Left lung (tissue), 10 donors: Measurements from ENCODE around the gene C3orf33. TPM values are rescaled to one million over a fixed set of nuclear protein-coding genes. Genes with fewer than 3 reads are reported as not detected.

Experiments used
- ATAC-seq: fragments of 200-7000 bp; cut with Tn5 transposase; one replicate; pipeline ENCODE4 v1.9.1; 2020; ENCODE audit warnings: moderate library complexity
- DNase-seq, 4 donors: peaks; one replicate each; pipeline ENCODE4 v3.0.0-alpha.2; 2013 to 2020
- H3K27ac ChIP-seq, 2 donors: fragments of 200-600 bp; sonication (generic) in 1 of 2; one replicate each; pipeline versions ENCODE4 v1.5.0 to v1.8.0; 2020 to 2021
- H3K27me3 ChIP-seq, 2 donors: fragments of 200-600 bp; sonication (generic) in 1 of 2; one replicate each; pipeline versions ENCODE4 v1.5.0 to v1.8.0; 2020 to 2021
- H3K36me3 ChIP-seq, 2 donors: fragments of 200-600 bp; sonication (generic) in 1 of 2; one replicate each; pipeline versions ENCODE4 v1.5.0 to v1.8.0; 2020 to 2021
- H3K4me1 ChIP-seq, 2 donors: fragments of 200-600 bp; one replicate each; pipeline ENCODE4 v1.8.0; 2021
- H3K4me3 ChIP-seq, 2 donors: fragments of 200-600 bp; sonication (generic) in 1 of 2; one replicate each; pipeline versions ENCODE4 v1.5.0 to v1.8.0; 2020 to 2021; ENCODE audit warnings: mild to moderate bottlenecking in 1 of 2
- H3K9me3 ChIP-seq, 2 donors: fragments of 200-600 bp; sonication (generic) in 1 of 2; one replicate each; pipeline versions ENCODE4 v1.5.0 to v1.8.0; 2020 to 2021
- CTCF ChIP-seq, 2 donors: fragments of 200-600 bp; sonication (generic) in 1 of 2; IDR thresholded peaks; one replicate each; pipeline versions ENCODE4 v1.5.0 to v1.8.0; 2021; ENCODE audit warnings: antibody characterized with exemption in 2 of 2
- intact Hi-C, 2 donors: fragments of 100-400 bp; cut with DNase I; formaldehyde crosslinking; loops; one replicate each; pipeline versions ENCODE4 v1.11.2 to v1.14.2; 2022
- polyA plus RNA-seq, 6 donors: library from polyadenylated mRNA; unstranded; fragments of 120-200 nt; gene quantifications; one replicate each; pipeline ENCODE4 v1.2.1, GENCODE V29; 2013; ENCODE audit not compliant: insufficient read length in 6 of 6
- total RNA-seq, 2 donors: library from RNA; stranded (reverse); fragmentation: NEBNext Ultra II Directional; extraction: Animal tissue kit (Norgen Biotek cat#: 25700); gene quantifications; one replicate each; pipeline ENCODE4 v1.2.1, GENCODE V29; 2021
- donor health status: DM: no; HTN: yes; CAD: no.
- donor health status: DM: no; HTN: no; CAD: no.

The C3orf33 gene
- total and polyA plus RNA-seq, 8 donors, result 2.6 to 9.9 (median 7.1) TPM

GRCh38 chr3:155745795-155746550, 60.1 kb downstream of the C3orf33 start:
- H3K4me3 ChIP-seq, result no peak overlapping the region
- no peak for TF ChIP-seq CTCF (IDR thresholded peaks at IDR 0.05)
- H3K4me1 ChIP-seq, result peaks cover 3 to 25% of the 10 kb centered on the region in 2 donors
- peak in 3 of 4 donors; percentile 40 to 80 (median 55) for DNase-seq
- no peaks in the 10 kb centered on the region for H3K36me3 ChIP-seq
- peaks cover 24 to 70% of the 10 kb centered on the region in 2 donors for H3K27me3 ChIP-seq
- H3K27ac ChIP-seq, result no peak overlapping the region
- ATAC-seq, result peak; percentile 37
- no peaks in the 10 kb centered on the region for H3K9me3 ChIP-seq
- intact Hi-C loops, result no loop called here

- peak within 1 kb of the TSS; percentile 54 to 67 for H3K27ac ChIP-seq
- H3K9me3 ChIP-seq, result no peaks in the 10 kb centered on the region
- peak; percentile 42 to 89 (median 75) for DNase-seq
- H3K4me1 ChIP-seq, result peaks cover 3 to 25% of the 10 kb centered on the region in 2 donors
- no peaks in the 10 kb centered on the region for H3K36me3 ChIP-seq
- intact Hi-C loops, result no loop called here
- TF ChIP-seq CTCF (IDR thresholded peaks at IDR 0.05), result no peak
- peak; percentile 86 for ATAC-seq
- H3K27me3 ChIP-seq, result peaks cover 24 to 70% of the 10 kb centered on the region in 2 donors
- peak within 1 kb of the TSS; percentile 46 to 56 for H3K4me3 ChIP-seq
Observed at GRCh38 chr3:155744626-155745324, 61.3 kb downstream of the C3orf33 start, which contains the start of gene PLCH1. Gene PLCH1 (minus strand): TSS chr3:155745071. CDS start chr3:155704224, 40,847 bp downstream.

- H3K9me3 ChIP-seq, result no peaks in the 10 kb centered on the region
- H3K27me3 ChIP-seq, result peaks cover 24 to 70% of the 10 kb centered on the region in 2 donors
- intact Hi-C loops, result no loop called here
- peak overlapping the region; percentile 54 to 67 for H3K27ac ChIP-seq
- ATAC-seq, result peak; percentile 75
- peaks cover 3 to 25% of the 10 kb centered on the region in 2 donors for H3K4me1 ChIP-seq
- no peak for TF ChIP-seq CTCF (IDR thresholded peaks at IDR 0.05)
- peak overlapping the region; percentile 46 to 56 for H3K4me3 ChIP-seq
- peak; percentile 36 to 90 (median 66) for DNase-seq
- H3K36me3 ChIP-seq, result no peaks in the 10 kb centered on the region
Observed at GRCh38 chr3:155744010-155744625, 62.0 kb downstream of the C3orf33 start.

- peaks cover 24 to 70% of the 10 kb centered on the region in 2 donors for H3K27me3 ChIP-seq
Observed at GRCh38 chr3:155743606-155744005, 62.5 kb downstream of the C3orf33 start.

More at GRCh38 chr3:155743606-155744005, 62.5 kb downstream of the C3orf33 start:
- intact Hi-C loops, result no loop called here
- TF ChIP-seq CTCF (IDR thresholded peaks at IDR 0.05), result no peak
- H3K27ac ChIP-seq, result peak overlapping the region; percentile 54 to 67
- DNase-seq, result no peak
- peak overlapping the region; percentile 46 to 56 for H3K4me3 ChIP-seq
- ATAC-seq, result no peak
- no peaks in the 10 kb centered on the region for H3K36me3 ChIP-seq
- H3K9me3 ChIP-seq, result no peaks in the 10 kb centered on the region
- peaks cover 3 to 25% of the 10 kb centered on the region in 2 donors for H3K4me1 ChIP-seq
